ENCODE results near the gene INCA1.

DNA sequence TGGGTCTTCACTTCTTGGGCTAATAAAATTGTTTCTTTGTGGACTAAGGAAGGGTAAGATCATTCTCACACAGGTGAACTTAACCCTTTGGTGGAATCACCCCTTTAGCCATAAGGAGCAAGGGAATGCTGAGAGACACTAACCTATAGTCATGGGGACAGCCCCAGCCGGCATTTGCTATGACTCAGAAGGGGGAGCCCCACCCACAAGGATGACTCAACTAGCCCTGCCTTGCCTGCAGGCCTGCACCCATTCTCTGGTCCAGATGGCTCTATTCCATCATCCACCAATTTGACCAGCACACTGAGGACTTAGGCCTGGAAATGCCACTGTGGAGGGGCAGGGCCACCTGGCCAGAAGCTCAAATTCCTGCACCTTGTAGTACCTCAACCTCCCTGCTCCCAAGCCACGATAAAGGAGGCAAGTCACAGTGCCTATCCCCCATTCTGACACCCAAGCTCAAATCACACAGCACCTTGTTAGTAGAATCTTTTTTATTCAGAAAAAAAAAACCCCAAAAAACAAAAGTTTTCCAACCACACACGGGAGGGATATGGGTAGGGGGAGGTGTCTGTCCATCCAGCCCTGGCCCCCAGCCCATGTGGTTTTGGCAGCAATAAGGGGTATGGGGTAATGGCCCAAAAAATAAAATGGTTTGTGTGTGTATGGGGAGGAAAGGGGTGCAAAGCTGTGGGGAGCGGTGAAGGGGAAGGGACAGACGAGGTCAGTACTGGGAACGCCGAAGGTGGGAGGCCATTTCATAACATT lies 52.0 kb downstream of the INCA1 start:
- no peak for TF ChIP-seq POLR2A (IDR thresholded peaks at IDR 0.05)
- TF ChIP-seq, protein P1, sequence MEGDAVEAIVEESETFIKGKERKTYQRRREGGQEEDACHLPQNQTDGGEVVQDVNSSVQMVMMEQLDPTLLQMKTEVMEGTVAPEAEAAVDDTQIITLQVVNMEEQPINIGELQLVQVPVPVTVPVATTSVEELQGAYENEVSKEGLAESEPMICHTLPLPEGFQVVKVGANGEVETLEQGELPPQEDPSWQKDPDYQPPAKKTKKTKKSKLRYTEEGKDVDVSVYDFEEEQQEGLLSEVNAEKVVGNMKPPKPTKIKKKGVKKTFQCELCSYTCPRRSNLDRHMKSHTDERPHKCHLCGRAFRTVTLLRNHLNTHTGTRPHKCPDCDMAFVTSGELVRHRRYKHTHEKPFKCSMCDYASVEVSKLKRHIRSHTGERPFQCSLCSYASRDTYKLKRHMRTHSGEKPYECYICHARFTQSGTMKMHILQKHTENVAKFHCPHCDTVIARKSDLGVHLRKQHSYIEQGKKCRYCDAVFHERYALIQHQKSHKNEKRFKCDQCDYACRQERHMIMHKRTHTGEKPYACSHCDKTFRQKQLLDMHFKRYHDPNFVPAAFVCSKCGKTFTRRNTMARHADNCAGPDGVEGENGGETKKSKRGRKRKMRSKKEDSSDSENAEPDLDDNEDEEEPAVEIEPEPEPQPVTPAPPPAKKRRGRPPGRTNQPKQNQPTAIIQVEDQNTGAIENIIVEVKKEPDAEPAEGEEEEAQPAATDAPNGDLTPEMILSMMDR (IDR thresholded peaks at IDR 0.05) = no peak
